G401 (cell line): ENCODE data around the gene FAM228B. TPM values are rescaled to one million over a fixed set of nuclear protein-coding genes. Genes with fewer than 3 reads are reported as not detected.
"Not testable (repeated sequence)": the region's sequence is repeated elsewhere in the genome, so short reads cannot be mapped to it uniquely, and the experiment has no call there.

Experiments
- DNase-seq: peaks from one replicate; pipeline ENCODE4 v3.0.0-alpha.2; 2015; ENCODE audit warnings: low spot score
- in situ Hi-C: cut with HindIII; loops from 2 replicates; pipeline ENCODE4 v1.10.0; 2016; ENCODE audit warnings: low sequenced_read_pairs, mixed read lengths
- total RNA-seq: library from RNA; depleted of rRNA; stranded (reverse); fragments of >200 nt; shearing (Covaris generic); gene quantifications from 2 replicates; pipeline ENCODE4 v1.2.3, GENCODE V29; 2014

Gene FAM228B
- total RNA-seq, 1 experiment from 2014 or later, result 1.3 TPM

GRCh38 chr2:24191156-24191555 lies 67.9 kb downstream of the FAM228B start:
- in situ Hi-C loops, result no loop called here
- DNase-seq, result no peak

- in situ Hi-C loops, result no loop called here
Observed at GRCh38 chr2:24191848-24192247, 68.6 kb downstream of the FAM228B start.

GRCh38 chr2:24197213-24197612 lies 73.9 kb downstream of the FAM228B start:
- DNase-seq, in situ Hi-C loops: not testable (repeated sequence)

More at GRCh38 chr2:24191848-24192247, 68.6 kb downstream of the FAM228B start:
- no peak for DNase-seq

GRCh38 chr2:24199968-24200590 lies 76.8 kb downstream of the FAM228B start:
- in situ Hi-C loops, result no loop called here
- DNase-seq, result peak; percentile 11

- in situ Hi-C loops, result no loop called here
- DNase-seq, result no peak
Observed at GRCh38 chr2:24200799-24201198, 77.5 kb downstream of the FAM228B start.

GRCh38 chr2:24203029-24203786 lies 79.9 kb downstream of the FAM228B start:
- in situ Hi-C loops, result no loop called here
- DNase-seq, result no peak

- DNase-seq, result no peak
Observed at GRCh38 chr2:24203787-24204150, 80.5 kb downstream of the FAM228B start.

GRCh38 chr2:24204505-24204904 lies 81.2 kb downstream of the FAM228B start:
- in situ Hi-C loops, result no loop called here
- DNase-seq, result no peak

More at GRCh38 chr2:24203787-24204150, 80.5 kb downstream of the FAM228B start:
- in situ Hi-C loops, result no loop called here

GRCh38 chr2:24205131-24205530 lies 81.9 kb downstream of the FAM228B start:
- DNase-seq, result no peak
- in situ Hi-C loops, result no loop called here

GRCh38 chr2:24206242-24206641 lies 83.0 kb downstream of the FAM228B start:
- DNase-seq, result no peak
- in situ Hi-C loops, result no loop called here

GRCh38 chr2:24206714-24207113 lies 83.4 kb downstream of the FAM228B start:
- in situ Hi-C loops, result no loop called here

GRCh38 chr2:24207359-24207758 lies 84.1 kb downstream of the FAM228B start:
- no peak for DNase-seq
- in situ Hi-C loops, result no loop called here

More at GRCh38 chr2:24206714-24207113, 83.4 kb downstream of the FAM228B start:
- no peak for DNase-seq

- DNase-seq, result no peak
- in situ Hi-C loops, result no loop called here
Observed at GRCh38 chr2:24208490-24208889, 85.2 kb downstream of the FAM228B start.

- DNase-seq, result no peak
- in situ Hi-C loops, result no loop called here
Observed at GRCh38 chr2:24209389-24210105, 86.3 kb downstream of the FAM228B start.

GRCh38 chr2:24210106-24210455 lies 86.8 kb downstream of the FAM228B start:
- in situ Hi-C loops, result no loop called here
- no peak for DNase-seq

- no peak for DNase-seq
- in situ Hi-C loops, result no loop called here
Observed at GRCh38 chr2:24210723-24211122, 87.5 kb downstream of the FAM228B start.

- no peak for DNase-seq
- in situ Hi-C loops, result no loop called here
Observed at GRCh38 chr2:24211408-24211807, 88.1 kb downstream of the FAM228B start.

- no peak for DNase-seq
- in situ Hi-C loops, result no loop called here
Observed at GRCh38 chr2:24214880-24215279, 91.6 kb downstream of the FAM228B start.
